ENCODE results near the gene LRG1.

Gene LRG1

GRCh38 chr19:4517451-4518057, 22.3 kb downstream of the LRG1 start:
- ChIA-PET POLR2A (interaction anchor here (0.6 kb wide), 1 partner anchor 683 kb away, joined by 4 read pairs; no protein-coding TSS in a partner anchor), CTCF (interaction anchor here (1.2 to 1.7 kb wide), 4 partner anchors 8 to 115 kb away, joined by 3 to 10 read pairs (median 4); partner anchors contain the start of gene CHAF1A)
- DNase-seq (ENCODE audit: extremely low spot score) = no peak
- TF ChIP-seq CTCF (IDR thresholded peaks at IDR 0.05; ENCODE audit: control extremely low read depth, extremely low read depth, low read depth, missing control alignments) = no peak

GRCh38 chr19:4516939-4517300, 22.9 kb downstream of the LRG1 start:
- ChIA-PET CTCF (interaction anchor here (0.7 to 1.7 kb wide), 4 partner anchors 8 to 695 kb away, joined by 3 to 10 read pairs (median 4); partner anchors contain the start of gene CHAF1A), POLR2A (no interaction called here)
- no peak for DNase-seq (ENCODE audit: extremely low spot score)
- TF ChIP-seq CTCF (IDR thresholded peaks at IDR 0.05; ENCODE audit: control extremely low read depth, extremely low read depth, low read depth, missing control alignments) = no peak

GRCh38 chr19:4516199-4516938, 23.5 kb downstream of the LRG1 start:
- TF ChIP-seq CTCF (IDR thresholded peaks at IDR 0.05; ENCODE audit: control extremely low read depth, extremely low read depth, low read depth, missing control alignments) = no peak
- POLR2A ChIA-PET = no interaction called here
- CTCF ChIA-PET = interaction anchor here (0.7 to 1.7 kb wide), 5 partner anchors 8 to 694 kb away, joined by 3 to 10 read pairs (median 3); partner anchors contain the start of genes CHAF1A and LRG1
- DNase-seq (ENCODE audit: extremely low spot score) = no peak

- TF ChIP-seq CTCF (IDR thresholded peaks at IDR 0.05; ENCODE audit: control extremely low read depth, extremely low read depth, low read depth, missing control alignments) = no peak
- ChIA-PET POLR2A (no interaction called here), CTCF (interaction anchor here (1.1 to 2.3 kb wide), 3 partner anchors 9 to 113 kb away, joined by 3 to 10 read pairs (median 4); partner anchors contain the start of genes CHAF1A and LRG1)
- no peak for DNase-seq (ENCODE audit: extremely low spot score)
Observed at GRCh38 chr19:4515732-4516131, 24.1 kb downstream of the LRG1 start.

- ChIA-PET POLR2A (no interaction called here), CTCF (no interaction called here)
- DNase-seq (ENCODE audit: extremely low spot score) = no peak
- TF ChIP-seq CTCF (IDR thresholded peaks at IDR 0.05; ENCODE audit: control extremely low read depth, extremely low read depth, low read depth, missing control alignments) = no peak
Observed at GRCh38 chr19:4513248-4513647, 26.6 kb downstream of the LRG1 start.

GRCh38 chr19:4512070-4512469, 27.8 kb downstream of the LRG1 start:
- CTCF ChIA-PET = no interaction called here

More at GRCh38 chr19:4512070-4512469, 27.8 kb downstream of the LRG1 start:
- no peak for DNase-seq (ENCODE audit: extremely low spot score)
- POLR2A ChIA-PET = no interaction called here
- TF ChIP-seq CTCF (IDR thresholded peaks at IDR 0.05; ENCODE audit: control extremely low read depth, extremely low read depth, low read depth, missing control alignments) = no peak
